B cell (primary cell): Measurements from ENCODE around the gene ERBB4. TPM values are rescaled to one million over a fixed set of nuclear protein-coding genes. Genes with fewer than 3 reads are reported as not detected.

ENCODE experiments used
- ATAC-seq: fragments of 200-7000 bp; cut with Tn5 transposase; one replicate; pipeline ENCODE4 v1.10.0; 2021; ENCODE audit warnings: low read depth, mild to moderate bottlenecking, moderate number of reproducible peaks, moderate library complexity
- CTCF ChIA-PET: fragments of 350-600 bp; sonication (Branson Sonifier 250); formaldehyde crosslinking; loops from one replicate; lab custom pipeline; 2021; ENCODE audit warnings: antibody characterized with exemption, inconsistent platforms; lab: Charles Lee
- POLR2A ChIA-PET: fragments of 350-600 bp; sonication (Branson Sonifier 250); formaldehyde crosslinking; loops from one replicate; lab custom pipeline; 2021; ENCODE audit warnings: antibody characterized with exemption; lab: Charles Lee
- DNase-seq: peaks from one replicate; pipeline ENCODE4 v3.0.0; 2013
- H2AFZ ChIP-seq: 2 replicates; pipeline ENCODE4 v1.6.1; 2012; ENCODE audit warnings: mild to moderate bottlenecking, low read depth, low read length; ENCODE audit not compliant: insufficient read depth, poor library complexity, severe bottlenecking
- H3K27ac ChIP-seq, 2 donors: 1 replicate in 1 of 2; 2 replicates in 1 of 2; pipeline ENCODE4 v1.5.1; 2012 to 2013; ENCODE audit warnings: low read length in 2 of 2, mild to moderate bottlenecking in 2 of 2, moderate library complexity in 1 of 2
- H3K27me3 ChIP-seq, 4 experiments: fragments of 200-600 bp in 1 of 4; sonication (generic) in 1 of 4; replicated peaks in 1 of 4; 1 replicate in 2 of 4; 2 replicates in 2 of 4; pipeline versions ENCODE4 v1.6.1 to v1.7.0; 2013 to 2016; ENCODE audit warnings: low read length in 3 of 4, mild to moderate bottlenecking in 2 of 4, mixed read lengths in 1 of 4, moderate library complexity in 1 of 4; ENCODE audit not compliant: insufficient read depth in 4 of 4, control insufficient read depth in 3 of 4; ENCODE audit errors: control extremely low read depth in 1 of 4
- H3K36me3 ChIP-seq, 2 experiments: replicated peaks in 1 of 2; 1 replicate in 1 of 2; 2 replicates in 1 of 2; pipeline versions ENCODE4 v1.6.1 to v1.7.1; 2013; ENCODE audit warnings: low read length in 1 of 2; ENCODE audit not compliant: insufficient read depth in 2 of 2, control insufficient read depth in 1 of 2; ENCODE audit errors: control extremely low read depth in 1 of 2, extremely low read depth in 1 of 2
- H3K4me1 ChIP-seq, 2 donors: fragments of 200-600 bp in 1 of 2; sonication (generic) in 1 of 2; 1 replicate in 1 of 2; 2 replicates in 1 of 2; pipeline versions ENCODE4 v1.5.1 to v1.6.1; 2013 to 2017; ENCODE audit warnings: low read length in 2 of 2; ENCODE audit not compliant: control insufficient read depth in 2 of 2, insufficient read depth in 2 of 2
- H3K4me2 ChIP-seq: replicated peaks from 2 replicates; pipeline ENCODE3; 2012; ENCODE audit warnings: mild to moderate bottlenecking, low read depth, low read length; ENCODE audit not compliant: poor library complexity, severe bottlenecking
- H3K4me3 ChIP-seq, 5 experiments: fragments of 200-600 bp in 1 of 5; sonication (generic) in 1 of 5; 1 replicate in 3 of 5; 2 replicates in 2 of 5; pipeline versions ENCODE4 v1.5.1 to v1.7.0; 2011 to 2016; ENCODE audit warnings: low read length in 4 of 5, mild to moderate bottlenecking in 4 of 5, low read depth in 2 of 5, control low read depth in 1 of 5, moderate library complexity in 1 of 5; ENCODE audit not compliant: insufficient read depth in 1 of 5; ENCODE audit errors: control extremely low read depth in 1 of 5, extremely low read depth in 1 of 5
- H3K79me2 ChIP-seq: fragments of 200-600 bp; sonication (generic); one replicate; pipeline ENCODE4 v1.6.0; 2016; ENCODE audit warnings: low read length; ENCODE audit not compliant: control insufficient read depth, insufficient read depth
- H3K9ac ChIP-seq: fragments of 200-600 bp; sonication (generic); 2 replicates; pipeline ENCODE4 v1.6.1; 2017; ENCODE audit warnings: mild to moderate bottlenecking, low read length, moderate library complexity
- H3K9me3 ChIP-seq, 3 donors: one replicate each; pipeline versions ENCODE4 v1.6.1 to v1.7.1; 2013; ENCODE audit warnings: low read length in 2 of 3; ENCODE audit not compliant: control insufficient read depth in 2 of 3, insufficient read depth in 1 of 3; ENCODE audit errors: control extremely low read depth in 1 of 3
- H4K20me1 ChIP-seq: 2 replicates; pipeline ENCODE4 v1.6.0; 2012; ENCODE audit warnings: mild to moderate bottlenecking, low read length; ENCODE audit not compliant: insufficient read depth, control insufficient read depth, poor library complexity, severe bottlenecking
- H3K27ac Mint-ChIP-seq: one replicate; pipeline ENCODE4 v1.8.0; 2021; ENCODE audit warnings: mixed read lengths
- H3K27me3 Mint-ChIP-seq: one replicate; pipeline ENCODE4 v1.8.0; 2021; ENCODE audit warnings: mixed read lengths
- H3K4me1 Mint-ChIP-seq: one replicate; pipeline ENCODE4 v1.8.0; 2021; ENCODE audit warnings: mixed read lengths
- H3K4me3 Mint-ChIP-seq: one replicate; pipeline ENCODE4 v1.8.0; 2021; ENCODE audit warnings: mixed read lengths
- H3K9me3 Mint-ChIP-seq: one replicate; pipeline ENCODE4 v1.8.0; 2022; ENCODE audit warnings: mixed read lengths; ENCODE audit not compliant: insufficient read depth
- EZH2 ChIP-seq: IDR thresholded peaks from 2 replicates; pipeline ENCODE4 v1.6.1; 2012; ENCODE audit warnings: borderline replicate concordance, low read depth, mild to moderate bottlenecking, moderate library complexity, low read length; ENCODE audit not compliant: insufficient read depth, poor library complexity, severe bottlenecking
- WGBS: methylation state at CpG from one replicate; pipeline ENCODE4 v1.1.5; 2013; ENCODE audit warnings: missing lambda C conversion rate; ENCODE audit not compliant: insufficient coverage; 5-methylcytosine and 5-hydroxymethylcytosine counted together
- intact Hi-C: fragments of 100-400 bp; cut with micrococcal nuclease; formaldehyde crosslinking; loops from one replicate; pipeline ENCODE4 v1.10.0; 2022
- polyA plus RNA-seq: library from polyadenylated mRNA; depleted of rRNA; stranded (reverse); fragments of >200 nt; gene quantifications from 2 replicates; pipeline ENCODE4 v1.2.3, GENCODE V29; 2012
- total RNA-seq, 2 donors: library from RNA; stranded (reverse); fragments of 120-200 nt in 1 of 2; gene quantifications; 1 replicate in 1 of 2; 2 replicates in 1 of 2; pipeline versions ENCODE4 v1.2.3 to v1.2.4, GENCODE V29; 2013 to 2022
- TF ChIP-seq, protein P1 (sequence below): fragments of 200-600 bp; IDR thresholded peaks from one replicate; pipeline ENCODE4 v1.8.0; 2022; ENCODE audit warnings: antibody characterized with exemption, mild to moderate bottlenecking

Gene ERBB4
- total and polyA plus RNA-seq, 2 donors (not counting 1 experiment from before 2014, with no cell fraction given), result not detected

DNA sequence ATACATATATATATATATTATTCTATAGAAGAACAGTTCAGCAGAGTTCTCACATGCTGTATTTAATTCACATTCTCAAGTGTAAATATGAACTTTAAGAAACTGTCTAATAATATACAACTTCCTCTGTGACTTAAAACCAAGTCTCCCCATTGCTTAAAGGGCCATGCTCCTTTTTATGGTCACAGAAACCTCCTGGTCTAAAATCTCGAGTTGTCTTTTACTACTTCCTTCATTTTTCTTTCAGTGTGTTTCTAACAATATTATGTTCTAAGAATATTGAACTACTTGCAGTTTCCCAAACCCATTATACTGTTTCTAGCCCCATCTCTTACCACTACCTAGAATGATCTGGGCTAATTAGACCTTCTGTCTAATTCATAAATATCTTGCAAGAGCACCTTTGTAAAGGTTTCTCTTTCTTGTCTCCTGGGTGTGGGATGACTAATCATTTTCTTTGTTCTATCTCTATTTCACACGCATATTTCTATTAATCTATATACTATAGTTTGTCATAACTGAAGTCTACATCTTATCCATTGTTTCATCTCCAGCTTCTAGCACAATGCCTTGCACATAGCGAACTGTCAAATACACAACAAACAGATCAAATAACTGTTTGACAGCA, 48.8 kb downstream of the ERBB4 start:
- ATAC-seq (no peak), DNase-seq (no peak)
- Histone ChIP-seq H3K4me3 (no peak overlapping the region), H3K4me2 (no peak overlapping the region), H3K36me3 (no peaks in the 10 kb centered on the region), H3K9me3 (no peaks in the 10 kb centered on the region), H3K79me2 (no peaks in the 10 kb centered on the region), H4K20me1 (no peaks in the 10 kb centered on the region), H3K27me3 (no peaks in the 10 kb centered on the region), H2AFZ (no peak overlapping the region), H3K4me1 (no peaks in the 10 kb centered on the region), H3K9ac (no peak overlapping the region), H3K27ac (no peak overlapping the region)
- Mint-ChIP-seq H3K27ac (no peak overlapping the region), H3K27me3 (no peaks in the 10 kb centered on the region), H3K4me1 (no peaks in the 10 kb centered on the region), H3K4me3 (no peak overlapping the region), H3K9me3 (no peaks in the 10 kb centered on the region)
- CTCF ChIA-PET, result no interaction called here
- WGBS, result 90% methylated on average over 1 of the region's 3 CpGs
- intact Hi-C loops, result no loop called here
- POLR2A ChIA-PET, result no interaction called here
- no peak for TF ChIP-seq EZH2
- TF ChIP-seq, protein P1, sequence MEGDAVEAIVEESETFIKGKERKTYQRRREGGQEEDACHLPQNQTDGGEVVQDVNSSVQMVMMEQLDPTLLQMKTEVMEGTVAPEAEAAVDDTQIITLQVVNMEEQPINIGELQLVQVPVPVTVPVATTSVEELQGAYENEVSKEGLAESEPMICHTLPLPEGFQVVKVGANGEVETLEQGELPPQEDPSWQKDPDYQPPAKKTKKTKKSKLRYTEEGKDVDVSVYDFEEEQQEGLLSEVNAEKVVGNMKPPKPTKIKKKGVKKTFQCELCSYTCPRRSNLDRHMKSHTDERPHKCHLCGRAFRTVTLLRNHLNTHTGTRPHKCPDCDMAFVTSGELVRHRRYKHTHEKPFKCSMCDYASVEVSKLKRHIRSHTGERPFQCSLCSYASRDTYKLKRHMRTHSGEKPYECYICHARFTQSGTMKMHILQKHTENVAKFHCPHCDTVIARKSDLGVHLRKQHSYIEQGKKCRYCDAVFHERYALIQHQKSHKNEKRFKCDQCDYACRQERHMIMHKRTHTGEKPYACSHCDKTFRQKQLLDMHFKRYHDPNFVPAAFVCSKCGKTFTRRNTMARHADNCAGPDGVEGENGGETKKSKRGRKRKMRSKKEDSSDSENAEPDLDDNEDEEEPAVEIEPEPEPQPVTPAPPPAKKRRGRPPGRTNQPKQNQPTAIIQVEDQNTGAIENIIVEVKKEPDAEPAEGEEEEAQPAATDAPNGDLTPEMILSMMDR, result no peak

DNA sequence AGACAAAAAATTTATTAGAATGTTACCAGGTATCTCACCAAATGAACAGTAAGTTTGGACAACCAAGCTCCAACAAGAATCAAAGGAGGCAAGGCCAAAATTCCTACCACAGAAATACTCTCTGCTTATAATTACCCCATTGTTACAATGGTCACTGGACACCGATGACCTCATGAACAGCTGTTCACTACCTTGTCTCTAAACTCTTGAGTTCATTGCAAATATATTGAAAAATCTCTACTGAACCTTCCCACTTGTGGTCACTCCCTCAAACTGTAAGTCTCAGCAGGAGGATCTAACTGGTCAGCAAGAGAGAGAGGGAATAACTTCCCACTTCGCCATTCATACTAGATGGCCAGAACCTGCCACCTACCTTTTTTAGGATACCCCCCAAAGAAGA, 50.0 kb downstream of the ERBB4 start:
- no peak for TF ChIP-seq EZH2
- TF ChIP-seq, protein P1, result no peak
- intact Hi-C loops, result no loop called here
- DNase-seq, result no peak

More for the DNA sequence above, 50.0 kb downstream of the ERBB4 start:
- no peaks in the 10 kb centered on the region for H3K79me2 ChIP-seq
- Mint-ChIP-seq H3K27ac (no peak overlapping the region), H3K27me3 (no peaks in the 10 kb centered on the region), H3K4me1 (no peaks in the 10 kb centered on the region), H3K4me3 (no peak overlapping the region), H3K9me3 (no peaks in the 10 kb centered on the region)
- WGBS, result 100% methylated on average over 1 of the region's 2 CpGs
- ATAC-seq, result no peak
- no peak overlapping the region for H2AFZ ChIP-seq
- H3K27ac ChIP-seq, result no peak overlapping the region
- H3K4me1 ChIP-seq, result no peaks in the 10 kb centered on the region
- ChIA-PET POLR2A (no interaction called here), CTCF (no interaction called here)
- no peak overlapping the region for H3K4me3 ChIP-seq
- no peaks in the 10 kb centered on the region for H4K20me1 ChIP-seq
- no peak overlapping the region for H3K9ac ChIP-seq
- no peaks in the 10 kb centered on the region for H3K36me3 ChIP-seq
- H3K4me2 ChIP-seq, result no peak overlapping the region
- no peaks in the 10 kb centered on the region for H3K27me3 ChIP-seq
- no peaks in the 10 kb centered on the region for H3K9me3 ChIP-seq
